ENCODE results near the gene IL13.

- TF ChIP-seq CTCF (IDR thresholded peaks at IDR 0.05 in 2 of 3, conservative IDR thresholded peaks at IDR 0.05 in 1 of 3; ENCODE audit: control insufficient read depth in 2 of 3, extremely low read depth in 1 of 3, insufficient read depth in 1 of 3, low read depth in 3 of 3, low read length in 3 of 3) (no peak), CBX3 (IDR thresholded peaks at IDR 0.05; ENCODE audit: borderline replicate concordance, low read depth) (no peak), NR2F1 (conservative IDR thresholded peaks at IDR 0.05) (no peak), ELK1 (IDR thresholded peaks at IDR 0.05; ENCODE audit: low read depth, low read length) (no peak), MTA3 (IDR thresholded peaks at IDR 0.05; ENCODE audit: borderline replicate concordance, low read length) (no peak), POLR2A (IDR thresholded peaks at IDR 0.05; ENCODE audit: low read depth, low read length) (no peak), EZH2 (IDR thresholded peaks at IDR 0.05; ENCODE audit: borderline replicate concordance, control insufficient read depth, low read depth, low read length) (no peak), EGR1 (IDR thresholded peaks at IDR 0.05; ENCODE audit: borderline replicate concordance in 1 of 2, low read depth in 2 of 2, low read length in 2 of 2) (no peak), MAX (IDR thresholded peaks at IDR 0.05; ENCODE audit: low read depth, low read length) (no peak), KAT2A (conservative IDR thresholded peaks at IDR 0.05; ENCODE audit: control insufficient read depth, low read depth, low read length) (no peak)
- TF ChIP-seq, protein P1, sequence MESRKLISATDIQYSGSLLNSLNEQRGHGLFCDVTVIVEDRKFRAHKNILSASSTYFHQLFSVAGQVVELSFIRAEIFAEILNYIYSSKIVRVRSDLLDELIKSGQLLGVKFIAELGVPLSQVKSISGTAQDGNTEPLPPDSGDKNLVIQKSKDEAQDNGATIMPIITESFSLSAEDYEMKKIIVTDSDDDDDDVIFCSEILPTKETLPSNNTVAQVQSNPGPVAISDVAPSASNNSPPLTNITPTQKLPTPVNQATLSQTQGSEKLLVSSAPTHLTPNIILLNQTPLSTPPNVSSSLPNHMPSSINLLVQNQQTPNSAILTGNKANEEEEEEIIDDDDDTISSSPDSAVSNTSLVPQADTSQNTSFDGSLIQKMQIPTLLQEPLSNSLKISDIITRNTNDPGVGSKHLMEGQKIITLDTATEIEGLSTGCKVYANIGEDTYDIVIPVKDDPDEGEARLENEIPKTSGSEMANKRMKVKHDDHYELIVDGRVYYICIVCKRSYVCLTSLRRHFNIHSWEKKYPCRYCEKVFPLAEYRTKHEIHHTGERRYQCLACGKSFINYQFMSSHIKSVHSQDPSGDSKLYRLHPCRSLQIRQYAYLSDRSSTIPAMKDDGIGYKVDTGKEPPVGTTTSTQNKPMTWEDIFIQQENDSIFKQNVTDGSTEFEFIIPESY (IDR thresholded peaks at IDR 0.05), result no peak
These were observed 669 bp downstream of the IL13 start for GRCh38 chr5:132658381-132659302.

All from GM12878 (cell line).